H1 (cell line): ENCODE data around the gene GRK6. TPM values are rescaled to one million over a fixed set of nuclear protein-coding genes. Genes with fewer than 3 reads are reported as not detected.

Experiments used
- CTCF ChIA-PET: fragments of 300-600 bp; sonication (Branson Sonifier 250); formaldehyde crosslinking; loops from one replicate; lab custom pipeline; 2021; ENCODE audit not compliant: partially characterized antibody; lab: Charles Lee
- POLR2A ChIA-PET: fragments of 300-600 bp; sonication (Branson Sonifier 250); formaldehyde crosslinking; loops from one replicate; lab custom pipeline; 2021; ENCODE audit warnings: inconsistent platforms; ENCODE audit not compliant: partially characterized antibody; lab: Charles Lee
- DNase-seq, 2 experiments: peaks; one replicate each; pipeline versions ENCODE4 v3.0.0 to v3.0.0-alpha.2; 2010 to 2022; ENCODE audit warnings: low spot score in 2 of 2, low read depth in 1 of 2, mixed read lengths in 1 of 2
- FAIRE-seq: peaks from 2 replicates; lab custom pipeline; 2011; peaks lifted over from hg19 to GRCh38; lab: Jason Lieb, UNC
- H2AFZ ChIP-seq: 2 replicates; pipeline ENCODE4 v1.8.1; 2012; ENCODE audit warnings: low read length, inconsistent platforms
- H2AK5ac ChIP-seq: 2 replicates; pipeline ENCODE4 v1.6.1; 2013; ENCODE audit warnings: low read depth, low read length
- H2BK120ac ChIP-seq: replicated peaks from 2 replicates; pipeline ENCODE3; 2013; ENCODE audit warnings: low read depth, low read length, inconsistent platforms
- H2BK12ac ChIP-seq: 2 replicates; pipeline ENCODE4 v1.6.1; 2013; ENCODE audit warnings: low read depth, low read length
- H2BK15ac ChIP-seq: 2 replicates; pipeline ENCODE4 v1.6.1; 2013; ENCODE audit warnings: low read length
- H2BK20ac ChIP-seq: 2 replicates; pipeline ENCODE4 v1.6.1; 2013; ENCODE audit warnings: low read length
- H2BK5ac ChIP-seq: 2 replicates; pipeline ENCODE4 v1.6.1; 2013; ENCODE audit warnings: low read depth, low read length
- H3K14ac ChIP-seq: 2 replicates; pipeline ENCODE4 v1.6.1; 2013; ENCODE audit warnings: inconsistent platforms; ENCODE audit not compliant: insufficient read length
- H3K18ac ChIP-seq: 2 replicates; pipeline ENCODE4 v1.6.1; 2013; ENCODE audit warnings: low read length; ENCODE audit errors: extremely low read depth
- H3K23ac ChIP-seq: 2 replicates; pipeline ENCODE4 v1.6.1; 2013; ENCODE audit warnings: inconsistent platforms; ENCODE audit not compliant: insufficient read length
- H3K23me2 ChIP-seq: 2 replicates; pipeline ENCODE4 v1.6.1; 2013; ENCODE audit warnings: low read depth, low read length
- H3K27ac ChIP-seq: 2 replicates; pipeline ENCODE4 v1.6.1; 2011; ENCODE audit warnings: low read depth, low read length, inconsistent platforms
- H3K27me3 ChIP-seq, 4 experiments: replicated peaks in 1 of 4; 1 replicate in 1 of 4; 2 replicates in 3 of 4; pipeline versions ENCODE4 v1.6.1 to v1.8.1; 2011 to 2013; ENCODE audit warnings: low read length in 3 of 4, mild to moderate bottlenecking in 3 of 4, inconsistent platforms in 2 of 4, mixed read lengths in 2 of 4, moderate library complexity in 1 of 4; ENCODE audit not compliant: control insufficient read depth in 3 of 4, insufficient read depth in 3 of 4; ENCODE audit errors: extremely low read depth in 1 of 4
- H3K36me3 ChIP-seq, 4 experiments: 2 replicates each; pipeline versions ENCODE4 v1.6.1 to v1.8.1; 2011 to 2013; ENCODE audit warnings: mild to moderate bottlenecking in 4 of 4, low read length in 3 of 4, moderate library complexity in 2 of 4, control low read depth in 1 of 4, inconsistent platforms in 1 of 4; ENCODE audit not compliant: insufficient read depth in 4 of 4, control insufficient read depth in 2 of 4
- H3K4ac ChIP-seq: replicated peaks from 2 replicates; pipeline ENCODE3; 2013; ENCODE audit warnings: low read length, low read depth, mixed read lengths, inconsistent platforms; ENCODE audit not compliant: insufficient read length
- H3K4me1 ChIP-seq, 4 experiments: replicated peaks in 1 of 4; 1 replicate in 1 of 4; 2 replicates in 3 of 4; pipeline versions ENCODE4 v1.6.1 to v1.8.1; 2011 to 2013; ENCODE audit warnings: low read length in 3 of 4, inconsistent platforms in 2 of 4, mixed read lengths in 1 of 4; ENCODE audit not compliant: insufficient read depth in 4 of 4, control insufficient read depth in 3 of 4
- H3K4me2 ChIP-seq, 2 experiments: 2 replicates each; pipeline versions ENCODE4 v1.6.1 to v1.8.1; 2011 to 2013; ENCODE audit warnings: low read depth in 2 of 2, low read length in 2 of 2, control low read depth in 1 of 2, inconsistent platforms in 1 of 2, mild to moderate bottlenecking in 1 of 2; ENCODE audit not compliant: insufficient read depth in 1 of 2
- H3K4me3 ChIP-seq, 4 experiments: fragments of 200-600, 300-600 bp in 1 of 4; sonication (generic), shearing (Covaris generic), sonication (Bioruptor Twin) in 1 of 4; 2 replicates each; pipeline versions ENCODE4 v1.5.1 to v1.8.1; 2011 to 2016; ENCODE audit warnings: low read length in 4 of 4, low read depth in 3 of 4, control low read depth in 2 of 4, inconsistent platforms in 2 of 4, mild to moderate bottlenecking in 2 of 4, mixed read lengths in 1 of 4, moderate library complexity in 1 of 4; ENCODE audit not compliant: insufficient read depth in 2 of 4; ENCODE audit errors: extremely low read depth in 1 of 4
- H3K56ac ChIP-seq: replicated peaks from 2 replicates; pipeline ENCODE3; 2013; ENCODE audit warnings: low read depth, mild to moderate bottlenecking, mixed read lengths, low read length, inconsistent platforms; ENCODE audit not compliant: insufficient read length
- H3K79me1 ChIP-seq: 2 replicates; pipeline ENCODE4 v1.6.1; 2013; ENCODE audit warnings: low read depth, low read length, control low read depth
- H3K79me2 ChIP-seq, 2 experiments: 2 replicates each; pipeline versions ENCODE4 v1.6.1 to v1.8.1; 2012 to 2013; ENCODE audit warnings: low read length in 2 of 2, mild to moderate bottlenecking in 2 of 2, inconsistent platforms in 1 of 2; ENCODE audit not compliant: insufficient read depth in 2 of 2, control insufficient read depth in 1 of 2
- H3K9ac ChIP-seq, 4 experiments: replicated peaks in 1 of 4; 1 replicate in 1 of 4; 2 replicates in 3 of 4; pipeline versions ENCODE4 v1.6.1 to v1.8.1; 2011 to 2013; ENCODE audit warnings: low read depth in 3 of 4, low read length in 3 of 4, control low read depth in 2 of 4, mild to moderate bottlenecking in 2 of 4, moderate library complexity in 2 of 4, inconsistent platforms in 1 of 4; ENCODE audit errors: extremely low read depth in 1 of 4
- H3K9me3 ChIP-seq, 2 experiments: 2 replicates each; pipeline versions ENCODE4 v1.6.1 to v1.8.1; 2012 to 2013; ENCODE audit warnings: mild to moderate bottlenecking in 2 of 2, moderate library complexity in 2 of 2, control low read depth in 1 of 2, inconsistent platforms in 1 of 2, low read depth in 1 of 2, low read length in 1 of 2, mixed read lengths in 1 of 2; ENCODE audit not compliant: insufficient read depth in 2 of 2
- H4K20me1 ChIP-seq, 2 experiments: replicated peaks in 1 of 2; 2 replicates each; pipeline versions ENCODE3 to v1.8.1; 2011 to 2013; ENCODE audit warnings: inconsistent platforms in 2 of 2, low read length in 2 of 2, mild to moderate bottlenecking in 1 of 2; ENCODE audit not compliant: insufficient read depth in 2 of 2, control insufficient read depth in 1 of 2
- H4K5ac ChIP-seq: 2 replicates; pipeline ENCODE4 v1.6.1; 2013; ENCODE audit warnings: low read length, low read depth, mixed read lengths, inconsistent platforms; ENCODE audit not compliant: insufficient read length
- H4K8ac ChIP-seq: 2 replicates; pipeline ENCODE4 v1.8.0; 2013; ENCODE audit warnings: mild to moderate bottlenecking, moderate library complexity, low read length, inconsistent platforms; ENCODE audit not compliant: insufficient read depth; ENCODE audit errors: extremely low read depth
- H4K91ac ChIP-seq: replicated peaks from 2 replicates; pipeline ENCODE3; 2013; ENCODE audit warnings: low read length, mixed read lengths, inconsistent platforms; ENCODE audit not compliant: insufficient read length
- BRCA1 ChIP-seq: IDR thresholded peaks from 2 replicates; pipeline ENCODE4 v1.6.1; 2012; ENCODE audit warnings: low read depth, low read length, improper control_type of control experiment
- EP300 ChIP-seq, 2 experiments: IDR thresholded peaks; 1 replicate in 1 of 2; 2 replicates in 1 of 2; pipeline ENCODE4 v1.6.1; 2011 to 2012; ENCODE audit warnings: low read depth in 2 of 2, low read length in 2 of 2, mild to moderate bottlenecking in 2 of 2, borderline replicate concordance in 1 of 2, inconsistent platforms in 1 of 2, moderate library complexity in 1 of 2
- FOSL1 ChIP-seq: IDR thresholded peaks from 2 replicates; pipeline ENCODE4 v1.6.1; 2011; ENCODE audit warnings: mild to moderate bottlenecking, low read depth, low read length, moderate library complexity; ENCODE audit not compliant: insufficient read depth
- JUN ChIP-seq: IDR thresholded peaks from 2 replicates; pipeline ENCODE4 v1.6.1; 2011; ENCODE audit warnings: low read depth, mild to moderate bottlenecking, improper control_type of control experiment, low read length
- NRF1 ChIP-seq: IDR thresholded peaks from 2 replicates; pipeline ENCODE4 v1.6.1; 2011; ENCODE audit warnings: mild to moderate bottlenecking, low read depth, low read length, improper control_type of control experiment
- POLR2A ChIP-seq, 2 experiments: IDR thresholded peaks; 1 replicate in 1 of 2; 2 replicates in 1 of 2; pipeline ENCODE4 v1.6.1; 2011; ENCODE audit warnings: low read depth in 2 of 2, low read length in 2 of 2, mild to moderate bottlenecking in 2 of 2; ENCODE audit errors: control extremely low read depth in 1 of 2
- RFX5 ChIP-seq: IDR thresholded peaks from 2 replicates; pipeline ENCODE4 v1.6.1; 2011; ENCODE audit warnings: low read depth, low read length, improper control_type of control experiment, borderline replicate concordance
- RXRA ChIP-seq: IDR thresholded peaks from 2 replicates; pipeline ENCODE4 v1.6.1; 2011; ENCODE audit warnings: low read depth, mild to moderate bottlenecking, low read length, moderate library complexity; ENCODE audit not compliant: insufficient read depth
- SIX5 ChIP-seq: IDR thresholded peaks from 2 replicates; pipeline ENCODE4 v1.6.1; 2011; ENCODE audit warnings: mild to moderate bottlenecking, low read depth, low read length
- YY1 ChIP-seq: IDR thresholded peaks from 2 replicates; pipeline ENCODE4 v1.6.1; 2011; ENCODE audit warnings: low read depth, mild to moderate bottlenecking, low read length
- WGBS, 2 experiments: shearing (Covaris generic) in 1 of 2; methylation state at CpG; one replicate each; pipeline versions ENCODE4 v1.1.6 to v1.1.7; 2013 to 2015; ENCODE audit warnings: low lambda C conversion rate in 2 of 2, mixed read lengths in 2 of 2, inconsistent platforms in 1 of 2, low coverage in 1 of 2, missing lambda C conversion rate in 1 of 2; ENCODE audit not compliant: insufficient replicate concordance in 2 of 2, insufficient coverage in 1 of 2, insufficient read length in 1 of 2; ENCODE audit errors: extremely low coverage in 1 of 2, missing lambda C conversion rate in 1 of 2; 5-methylcytosine and 5-hydroxymethylcytosine counted together
- polyA plus RNA-seq, 7 experiments: library from polyadenylated mRNA; depleted of rRNA in 3 of 7; stranded (reverse) in 5 of 7; unstranded in 2 of 7; fragments of >200 nt in 5 of 7; fragments of 200-250 nt in 2 of 7; gene quantifications; 1 replicate in 5 of 7; 2 replicates in 1 of 7; 4 replicates in 1 of 7; pipeline versions ENCODE4 v1.2.1 to v1.2.3, GENCODE V29; 2011 to 2013; ENCODE audit warnings: missing spikeins in 2 of 7, mixed read lengths in 2 of 7
- total RNA-seq: library from RNA; stranded (reverse); fragmentation: NEBNext Ultra II Directional; extraction: Animal tissue kit (Norgen Biotek cat#: 25700); gene quantifications from 2 replicates; pipeline ENCODE4 v1.2.1, GENCODE V29; 2021

GRK6 gene
- total and polyA plus RNA-seq, 2 of the 8 experiments (the other 6 are each of a cell fraction or from before 2014, with no cell fraction given) = 31.8 to 57.8 TPM

DNA sequence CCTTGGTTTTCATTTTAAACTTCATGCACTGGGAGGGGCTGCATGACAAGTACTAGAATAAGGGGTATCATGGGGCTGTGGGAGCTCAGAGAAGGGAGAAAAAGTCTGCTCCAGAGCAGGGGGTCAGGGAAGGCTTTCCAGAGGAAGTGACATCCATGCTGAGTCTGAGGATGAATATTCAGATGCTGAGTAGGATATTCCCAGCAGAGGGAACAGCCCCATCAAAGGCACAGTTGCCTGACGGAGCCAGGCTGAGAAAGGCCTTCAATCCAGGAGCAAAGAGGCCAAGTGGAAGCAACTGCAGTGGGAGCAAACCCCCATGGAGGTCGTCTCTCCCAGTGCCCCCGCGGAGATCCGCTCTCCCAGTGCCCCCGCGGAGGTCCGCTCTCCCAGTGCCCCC lies 30.4 kb upstream of the GRK6 start:
- Histone ChIP-seq H2AK5ac (no peak overlapping the region; the same call in 1 of the 2 replicates), H3K79me1 (no peaks in the 10 kb centered on the region), H3K9me3 (no peaks in the 10 kb centered on the region), H2BK12ac (no peak overlapping the region), H3K9ac (no peak overlapping the region), H3K79me2 (no peaks in the 10 kb centered on the region), H4K5ac (no peak overlapping the region), H3K4me3 (no peak overlapping the region), H3K36me3 (no peaks in the 10 kb centered on the region), H2AFZ (no peak overlapping the region), H2BK5ac (no peak overlapping the region), H4K20me1 (no peaks in the 10 kb centered on the region), H3K18ac (no peak overlapping the region), H3K23ac (no peak overlapping the region), H3K4ac (peak overlapping the region; percentile 33), H3K56ac (no peak overlapping the region), H4K91ac (no peak overlapping the region), H3K27ac (no peak overlapping the region), H3K27me3 (peaks cover 0 to 9% (median 3%) of the 10 kb centered on the region in 4 experiments; a peak in 5 of 7 replicates), H4K8ac (no peak overlapping the region), H2BK15ac (no peak overlapping the region), H3K4me2 (no peak overlapping the region), H3K4me1 (no peaks in the 10 kb centered on the region; a peak in 1 of 7 replicates), H2BK120ac (no peak overlapping the region), H2BK20ac (no peak overlapping the region), H3K14ac (no peak overlapping the region), H3K23me2 (no peaks in the 10 kb centered on the region)
- ChIA-PET POLR2A (interaction anchor here (0.8 kb wide), 1 partner anchor 25 kb away, joined by 3 read pairs; no protein-coding TSS in a partner anchor), CTCF (interaction anchor here (7.7 to 18.7 kb wide), 3 partner anchors 7 to 51 kb away, joined by 164 to 430 read pairs (median 363); partner anchors contain the start of genes PFN3 and PRR7)
- no peak for TF ChIP-seq POLR2A (IDR thresholded peaks at IDR 0.05; ENCODE audit: control extremely low read depth in 1 of 2, low read depth in 2 of 2, low read length in 2 of 2)
- no peak for TF ChIP-seq SIX5
- TF ChIP-seq JUN = no peak
- TF ChIP-seq FOSL1 = no peak
- TF ChIP-seq BRCA1 = no peak
- no peak for TF ChIP-seq EP300 (IDR thresholded peaks at IDR 0.05; ENCODE audit: borderline replicate concordance in 1 of 2, low read depth in 2 of 2, low read length in 2 of 2)
- TF ChIP-seq RXRA = no peak
- no peak for TF ChIP-seq YY1
- no peak for TF ChIP-seq NRF1
- TF ChIP-seq RFX5 = no peak
- no peak for DNase-seq
- 78% methylated on average over 8 of the region's 8 CpGs; no CpG with 5 or more reads in 1 of the 2 experiments for WGBS, 2 experiments
- no peak for FAIRE-seq
